Right lobe of liver (tissue), 6 donors: Measurements from ENCODE around the gene NDUFC1. TPM values are rescaled to one million over a fixed set of nuclear protein-coding genes. Genes with fewer than 3 reads are reported as not detected.

ENCODE experiments used
- ATAC-seq, 4 donors: fragments of 200-7000 bp; cut with Tn5 transposase; one replicate each; pipeline ENCODE4 v1.9.1; 2020; ENCODE audit warnings: mild to moderate bottlenecking in 4 of 4, moderate library complexity in 4 of 4
- DNase-seq, 3 donors: peaks; one replicate each; pipeline ENCODE4 v3.0.0-alpha.2; 2020
- H3K27ac ChIP-seq, 3 donors: fragments of 200-600 bp; one replicate each; pipeline ENCODE4 v1.8.0; 2022
- H3K27me3 ChIP-seq, 2 donors: fragments of 200-600 bp; one replicate each; pipeline ENCODE4 v1.8.0; 2022
- H3K36me3 ChIP-seq, 4 donors: fragments of 200-600 bp; sonication (generic) in 1 of 4; one replicate each; pipeline versions ENCODE4 v1.5.1 to v1.8.0; 2017 to 2022; ENCODE audit warnings: control low read depth in 1 of 4
- H3K4me1 ChIP-seq, 4 donors: fragments of 200-600 bp; sonication (generic) in 1 of 4; one replicate each; pipeline versions ENCODE4 v1.5.1 to v1.8.0; 2017 to 2022; ENCODE audit warnings: control low read depth in 1 of 4
- H3K4me3 ChIP-seq, 3 donors: fragments of 200-600 bp; one replicate each; pipeline ENCODE4 v1.8.0; 2022
- H3K9me3 ChIP-seq, 4 donors: fragments of 200-600 bp; sonication (generic) in 1 of 4; one replicate each; pipeline versions ENCODE4 v1.5.1 to v1.8.0; 2017 to 2022; ENCODE audit warnings: control low read depth in 1 of 4
- CTCF ChIP-seq, 4 donors: fragments of 200-600 bp in 3 of 4; fragments of 450-650 bp in 1 of 4; IDR thresholded peaks; one replicate each; pipeline versions ENCODE4 v1.5.1 to v1.8.0; 2016 to 2022; ENCODE audit warnings: antibody characterized with exemption in 4 of 4, mild to moderate bottlenecking in 2 of 4
- POLR2A ChIP-seq: fragments of 450-650 bp; IDR thresholded peaks from one replicate; pipeline ENCODE4 v1.6.1; 2017; ENCODE audit warnings: antibody characterized with exemption, mild to moderate bottlenecking
- WGBS: methylation state at CpG from one replicate; pipeline ENCODE4 v1.1.6; 2018; ENCODE audit warnings: low coverage, low lambda C conversion rate; ENCODE audit not compliant: insufficient coverage; ENCODE audit errors: missing lambda C conversion rate; 5-methylcytosine and 5-hydroxymethylcytosine counted together
- intact Hi-C, 2 donors: fragments of 100-400 bp; cut with DNase I; formaldehyde crosslinking; loops; one replicate each; pipeline versions ENCODE4 v1.11.2 to v1.14.1; 2022
- long read RNA-seq: library from polyadenylated mRNA; unstranded; transcript quantifications from one replicate; pipeline ENCODE4 v2.0.0, GENCODE V29; 2019
- total RNA-seq, 6 experiments: library from RNA; depleted of rRNA in 2 of 6; stranded (reverse); fragments of >200 nt in 2 of 6; fragmentation: NEBNext Ultra II Directional in 3 of 6; extraction: Animal tissue kit (Norgen Biotek cat#: 25700) in 3 of 6; gene quantifications; one replicate each; pipeline versions ENCODE4 v1.1.0 to v1.2.4, GENCODE V29; 2016 to 2023
- donor health status: DM: no; HTN: yes; CAD: no.
- donor health status: DM: no; HTN: no; CAD: no.
- donor health status: DM: no; HTN: no; CAD: no.
- donor health status: DM: no; HTN: yes; CAD: no.
- donor health status: DM: no; HTN: yes; CAD: no.

Gene NDUFC1
- total RNA-seq: 10 to 100 TPM; 24.7 to 41.0 (median 32.1) TPM
- long read RNA-seq, partial matches to known transcripts: 62 of 67 reads
- long read RNA-seq, other reads (novel, unspliced or antisense): 3 of 67 reads

GRCh38 chr4:139301821-139302611 lies at the start of gene NDUFC1:
NDUFC1 (minus strand) TSS chr4:139302477; CDS start chr4:139295798, 6,679 bp downstream.
- H3K36me3 ChIP-seq: peaks cover 0 to 5% (median 0%) of the 10 kb centered on the region in 4 donors
- under 1% methylated on average over 19 of the region's 46 CpGs for WGBS
- H3K27ac ChIP-seq: peak within 1 kb of the TSS; percentile 63 to 93 (median 85)
- TF ChIP-seq CTCF (IDR thresholded peaks at IDR 0.05): no peak
- TF ChIP-seq POLR2A: peak; percentile 16
- intact Hi-C loops: no loop called here
- no peaks in the 10 kb centered on the region for H3K27me3 ChIP-seq
- peak; percentile 55 to 66 (median 62) for DNase-seq
- peaks cover 0 to 36% (median 4%) of the 10 kb centered on the region in 4 donors for H3K4me1 ChIP-seq
- H3K4me3 ChIP-seq: peak within 1 kb of the TSS; percentile 90 to 99 (median 92)
- no peaks in the 10 kb centered on the region for H3K9me3 ChIP-seq
- ATAC-seq: peak; percentile 39 to 56 (median 43)

- Histone ChIP-seq H3K9me3 (no peaks in the 10 kb centered on the region), H3K27me3 (no peaks in the 10 kb centered on the region), H3K4me3 (no peak overlapping the region), H3K27ac (no peak overlapping the region), H3K36me3 (peaks cover 0 to 3% (median 0%) of the 10 kb centered on the region in 4 donors), H3K4me1 (no peaks in the 10 kb centered on the region)
- intact Hi-C loops: no loop called here
- DNase-seq: no peak
- no peak for TF ChIP-seq CTCF (IDR thresholded peaks at IDR 0.05)
- ATAC-seq: no peak
Measured at GRCh38 chr4:139337612-139338011, 35.3 kb upstream of the NDUFC1 start.

- no peak overlapping the region for H3K27ac ChIP-seq
- no peaks in the 10 kb centered on the region for H3K4me1 ChIP-seq
- intact Hi-C loops: no loop called here
- 95% methylated on average over 2 of the region's 2 CpGs for WGBS
- no peaks in the 10 kb centered on the region for H3K27me3 ChIP-seq
- ATAC-seq (no peak), DNase-seq (no peak)
- no peak overlapping the region for H3K4me3 ChIP-seq
- no peaks in the 10 kb centered on the region for H3K9me3 ChIP-seq
- no peak for TF ChIP-seq POLR2A
- TF ChIP-seq CTCF (IDR thresholded peaks at IDR 0.05): no peak
- peaks cover 0 to 3% (median 0%) of the 10 kb centered on the region in 4 donors for H3K36me3 ChIP-seq
Measured at GRCh38 chr4:139333046-139333445, 30.8 kb upstream of the NDUFC1 start.

- TF ChIP-seq CTCF (IDR thresholded peaks at IDR 0.05): no peak
- no peak for TF ChIP-seq POLR2A
- H3K4me1 ChIP-seq: no peaks in the 10 kb centered on the region
Measured at GRCh38 chr4:139331185-139331584, 28.9 kb upstream of the NDUFC1 start.

More at GRCh38 chr4:139331185-139331584, 28.9 kb upstream of the NDUFC1 start:
- Histone ChIP-seq H3K36me3 (peaks cover 0 to 3% (median under 1%) of the 10 kb centered on the region in 4 donors), H3K4me3 (no peak overlapping the region), H3K27ac (no peak overlapping the region), H3K9me3 (no peaks in the 10 kb centered on the region), H3K27me3 (no peaks in the 10 kb centered on the region)
- intact Hi-C loops: no loop called here
- DNase-seq (no peak), ATAC-seq (no peak)
- WGBS: 100% methylated on average over 1 of the region's 1 CpG
